Retinal pigment epithelial cell (primary cell): ENCODE measurements around the gene RIN1.

Experiments used
- DNase-seq: peaks from one replicate; pipeline ENCODE4 v3.0.0-alpha.2; 2010; ENCODE audit warnings: low read depth
- H3K4me3 ChIP-seq: 2 replicates; pipeline ENCODE4 v1.5.1; 2011; ENCODE audit warnings: mild to moderate bottlenecking, low read length, control low read depth, moderate library complexity
- TF ChIP-seq, protein P1 (sequence below): conservative IDR thresholded peaks from 2 replicates; pipeline ENCODE4 v1.5.1; 2011; ENCODE audit warnings: low read depth, low read length, control low read depth, inconsistent platforms

The RIN1 gene

DNA sequence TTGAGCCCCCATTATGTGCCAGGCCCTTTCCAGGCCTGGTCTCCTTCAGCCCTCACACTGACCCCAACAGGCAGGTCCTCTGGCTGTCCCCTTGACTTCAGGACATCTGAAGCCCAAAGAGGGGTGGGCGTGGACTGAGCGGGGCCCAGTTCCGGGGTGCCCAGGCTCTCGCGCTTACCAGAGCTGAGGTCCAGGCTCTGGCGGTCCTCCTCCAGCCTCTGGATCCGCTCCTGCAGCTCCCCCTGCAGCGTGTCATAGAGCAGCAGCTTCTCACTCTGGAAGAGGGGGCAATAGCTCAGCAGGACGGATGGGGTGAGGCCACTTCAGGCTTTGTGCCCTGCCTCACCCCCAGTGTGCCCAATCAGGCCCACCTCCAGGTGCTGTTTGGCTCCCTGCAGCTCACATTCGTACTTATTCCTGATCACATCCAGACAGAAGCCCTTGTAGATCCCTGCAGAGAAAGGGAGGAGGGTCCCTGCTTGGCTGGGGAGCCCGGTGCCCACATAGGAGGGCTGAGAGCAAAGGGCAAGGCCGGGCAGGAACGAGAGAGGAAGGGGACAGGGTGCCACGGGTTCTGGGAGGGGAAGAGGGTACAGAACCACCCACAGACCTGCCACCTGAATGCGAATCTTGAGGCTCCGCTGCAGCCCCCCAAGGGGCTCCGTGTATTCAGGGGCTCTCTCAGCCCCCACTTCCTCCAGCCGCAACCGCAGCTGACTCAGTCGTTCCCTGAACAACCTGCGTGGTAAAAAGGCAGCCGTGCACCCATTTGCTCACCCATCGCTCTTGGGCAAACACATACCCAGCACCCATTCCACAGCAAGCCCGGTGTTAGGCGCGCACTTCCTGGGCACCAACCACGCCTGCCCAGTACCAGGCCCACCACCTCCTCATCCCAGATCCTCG is 4.6 kb upstream of the RIN1 start:
- DNase-seq = no peak
- H3K4me3 ChIP-seq = no peak overlapping the region
- TF ChIP-seq, protein P1, sequence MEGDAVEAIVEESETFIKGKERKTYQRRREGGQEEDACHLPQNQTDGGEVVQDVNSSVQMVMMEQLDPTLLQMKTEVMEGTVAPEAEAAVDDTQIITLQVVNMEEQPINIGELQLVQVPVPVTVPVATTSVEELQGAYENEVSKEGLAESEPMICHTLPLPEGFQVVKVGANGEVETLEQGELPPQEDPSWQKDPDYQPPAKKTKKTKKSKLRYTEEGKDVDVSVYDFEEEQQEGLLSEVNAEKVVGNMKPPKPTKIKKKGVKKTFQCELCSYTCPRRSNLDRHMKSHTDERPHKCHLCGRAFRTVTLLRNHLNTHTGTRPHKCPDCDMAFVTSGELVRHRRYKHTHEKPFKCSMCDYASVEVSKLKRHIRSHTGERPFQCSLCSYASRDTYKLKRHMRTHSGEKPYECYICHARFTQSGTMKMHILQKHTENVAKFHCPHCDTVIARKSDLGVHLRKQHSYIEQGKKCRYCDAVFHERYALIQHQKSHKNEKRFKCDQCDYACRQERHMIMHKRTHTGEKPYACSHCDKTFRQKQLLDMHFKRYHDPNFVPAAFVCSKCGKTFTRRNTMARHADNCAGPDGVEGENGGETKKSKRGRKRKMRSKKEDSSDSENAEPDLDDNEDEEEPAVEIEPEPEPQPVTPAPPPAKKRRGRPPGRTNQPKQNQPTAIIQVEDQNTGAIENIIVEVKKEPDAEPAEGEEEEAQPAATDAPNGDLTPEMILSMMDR = no peak

DNA sequence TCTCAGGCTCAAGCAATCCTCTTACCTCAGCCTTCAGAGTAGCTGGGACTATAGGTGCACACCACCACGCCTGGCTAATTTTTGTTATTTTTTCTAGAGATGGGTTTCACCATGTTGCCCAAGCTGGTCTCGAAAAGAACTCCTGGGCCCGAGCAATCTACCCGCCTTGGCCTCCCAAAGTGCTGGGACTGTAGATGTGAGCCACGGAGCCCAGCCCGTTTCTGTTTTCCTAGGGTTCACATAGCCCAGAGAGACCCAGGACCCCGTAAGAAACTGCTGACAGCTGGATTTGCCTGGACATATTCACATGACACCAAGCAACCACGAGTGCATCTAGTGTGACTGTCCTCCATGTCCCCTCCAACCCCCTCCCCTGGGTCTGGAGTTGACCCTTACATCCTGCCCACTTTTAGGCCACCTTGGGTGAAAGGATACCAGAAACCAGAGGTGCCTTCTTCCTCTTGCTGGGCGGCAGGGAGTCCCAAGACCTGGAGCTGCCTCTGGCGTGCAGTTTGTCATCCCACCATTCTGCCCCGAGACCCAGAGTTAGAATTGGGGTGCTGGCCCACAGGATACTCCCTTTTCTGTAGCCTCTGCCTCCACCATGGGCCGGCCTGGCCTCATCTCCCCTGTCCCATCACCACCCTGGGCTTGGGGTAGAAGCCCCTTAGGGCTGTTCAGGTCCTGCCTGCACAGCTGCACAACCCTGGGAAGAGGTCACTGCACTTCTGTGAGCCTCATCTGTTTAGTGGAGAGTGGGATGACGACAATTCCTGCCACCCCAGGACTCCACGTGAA is 3.7 kb upstream of the RIN1 start:
- no peak overlapping the region for H3K4me3 ChIP-seq
- DNase-seq = no peak
- TF ChIP-seq, protein P1 = no peak

DNA sequence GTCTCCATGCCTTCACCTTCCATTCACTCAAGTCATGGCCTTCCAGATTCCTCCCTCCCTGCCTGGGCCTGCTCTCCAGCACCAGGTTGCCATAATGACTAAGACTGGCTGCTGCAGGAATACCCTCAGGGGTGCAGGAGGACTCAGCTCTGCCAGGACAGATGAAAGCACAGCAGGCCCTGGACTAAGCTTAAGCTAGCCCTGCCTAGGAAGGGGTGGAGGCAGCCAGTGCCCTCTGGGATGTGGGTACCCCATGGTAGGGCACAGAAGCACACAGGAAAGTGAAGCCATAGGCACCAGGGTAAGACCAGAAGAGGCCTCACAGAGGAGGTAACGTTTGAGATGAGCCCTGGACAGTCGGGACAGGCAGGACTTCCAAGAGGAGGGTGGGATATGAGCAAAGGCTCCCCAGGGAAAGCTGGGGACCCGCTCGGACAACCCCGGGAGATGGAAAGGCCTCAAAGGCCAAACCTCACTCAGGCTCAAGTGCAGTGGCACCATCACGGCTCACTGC is 3.0 kb upstream of the RIN1 start:
- no peak overlapping the region for H3K4me3 ChIP-seq
- TF ChIP-seq, protein P1 = no peak
- DNase-seq = no peak

DNA sequence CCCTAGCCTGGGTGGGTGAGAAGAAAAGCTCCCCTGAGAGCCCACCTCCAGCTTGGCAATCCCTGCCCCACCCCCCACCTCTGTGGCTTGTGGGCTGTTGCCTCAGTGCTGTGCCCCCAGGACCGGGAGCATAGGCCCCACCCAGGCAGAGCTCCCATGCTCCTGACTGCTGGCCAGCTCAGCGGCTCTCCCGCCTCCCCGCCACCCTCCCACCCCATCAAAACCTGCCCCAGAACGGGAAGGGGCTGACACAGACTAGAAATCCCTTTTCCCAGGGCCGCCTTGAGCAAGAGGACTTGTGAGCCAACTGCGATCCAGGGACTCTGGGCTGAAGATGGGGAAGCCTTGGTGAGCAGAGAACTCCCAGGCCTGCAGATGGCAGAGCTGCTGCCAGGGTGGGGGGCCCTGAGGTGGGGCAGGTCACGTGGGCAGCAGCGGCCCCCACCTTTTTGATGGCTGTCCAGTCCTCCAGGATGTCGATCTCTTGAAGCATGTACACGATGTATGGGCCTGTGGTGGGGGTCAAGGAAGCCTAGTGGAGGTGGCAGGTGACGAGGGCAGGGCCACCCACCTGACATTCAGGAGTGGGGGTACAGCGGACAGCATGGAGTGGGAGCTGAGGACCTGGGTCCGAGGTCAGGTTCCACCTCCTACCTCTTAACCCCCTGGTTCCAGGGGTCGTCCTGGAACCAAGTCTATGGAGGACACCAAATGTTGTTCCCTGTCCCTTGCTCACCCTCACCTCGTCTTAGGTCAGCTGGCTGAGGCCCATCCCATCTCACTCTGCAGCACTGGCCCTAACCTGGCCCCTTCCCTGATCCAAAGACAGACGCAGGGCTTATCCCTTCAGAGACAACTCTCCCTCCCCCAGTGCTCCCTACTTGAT is 2.3 kb upstream of the RIN1 start:
- TF ChIP-seq, protein P1 = no peak
- DNase-seq = no peak
- H3K4me3 ChIP-seq = no peak overlapping the region

DNA sequence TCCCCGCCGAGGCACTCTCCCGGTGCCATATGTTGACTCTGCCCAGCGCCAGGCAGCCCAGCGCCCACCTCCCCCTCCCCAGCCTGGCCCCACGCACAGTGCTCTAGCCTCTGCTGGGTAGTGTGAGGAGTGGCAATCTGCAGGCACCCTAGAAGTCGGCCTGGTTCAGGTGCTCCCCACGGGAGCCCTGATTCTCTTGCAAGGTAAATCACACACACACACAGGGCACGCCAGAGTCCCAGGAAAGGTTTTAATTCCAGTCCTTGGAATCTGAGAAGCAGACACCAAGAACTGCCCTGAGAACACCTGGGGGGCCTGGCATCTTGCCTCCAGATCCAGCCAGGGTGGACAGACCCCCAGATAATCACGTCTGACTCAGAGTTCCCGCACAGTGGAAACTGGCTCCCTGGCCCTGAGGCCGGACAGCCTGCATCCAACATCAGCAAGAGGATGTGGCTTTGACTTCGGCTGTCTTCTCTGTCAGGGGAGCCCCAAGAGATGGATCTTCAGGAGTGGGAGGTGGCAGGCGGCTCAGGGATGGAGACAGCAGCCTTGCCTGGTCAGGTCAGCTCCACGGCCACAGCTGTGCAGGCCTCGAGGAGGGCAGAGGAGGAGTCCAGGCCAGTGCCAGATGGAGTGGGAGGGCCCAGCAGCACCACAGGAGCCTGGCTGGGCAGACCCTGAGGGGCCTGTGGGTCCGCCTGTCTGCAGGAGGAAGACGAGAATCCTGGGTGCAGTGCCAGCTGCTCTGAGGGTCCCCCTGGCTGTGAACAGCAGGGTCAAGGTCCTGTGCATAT is 1.1 kb upstream of the RIN1 start:
- DNase-seq = no peak
- TF ChIP-seq, protein P1 = no peak
- H3K4me3 ChIP-seq = no peak overlapping the region
